DND-41 (cell line): ENCODE results near the gene KLHL8.

Experiments
- ATAC-seq: fragments of 200-7000 bp; cut with Tn5 transposase; 3 replicates; pipeline ENCODE4 v1.9.1; 2021; ENCODE audit warnings: low read depth; ENCODE audit not compliant: insufficient read depth
- DNase-seq: peaks from one replicate; pipeline ENCODE4 v3.0.0-alpha.2; 2020
- H2AFZ ChIP-seq: 2 replicates; pipeline ENCODE4 v1.6.0; 2012; ENCODE audit warnings: low read depth, low read length
- H3K27ac ChIP-seq: 2 replicates; pipeline ENCODE4 v1.5.1; 2012; ENCODE audit warnings: low read length, inconsistent platforms
- H3K27me3 ChIP-seq: fragments of 200-600 bp; sonication (generic); 2 replicates; pipeline ENCODE4 v1.6.0; 2012; ENCODE audit warnings: low read length, mild to moderate bottlenecking, inconsistent platforms; ENCODE audit not compliant: insufficient read depth, poor library complexity
- H3K36me3 ChIP-seq: 2 replicates; pipeline ENCODE4 v1.5.1; 2012; ENCODE audit warnings: low read length, inconsistent platforms; ENCODE audit not compliant: insufficient read depth
- H3K4me1 ChIP-seq: 2 replicates; pipeline ENCODE4 v1.5.1; 2012; ENCODE audit warnings: mild to moderate bottlenecking, low read length; ENCODE audit not compliant: insufficient read depth
- H3K4me2 ChIP-seq: 2 replicates; pipeline ENCODE4 v1.6.0; 2012; ENCODE audit warnings: mild to moderate bottlenecking, moderate library complexity, low read length, inconsistent platforms; ENCODE audit not compliant: insufficient read depth
- H3K4me3 ChIP-seq, 2 experiments: fragments of 200-600 bp in 1 of 2; shearing (Covaris generic) in 1 of 2; 2 replicates each; pipeline ENCODE4 v1.5.1; 2012 to 2016; ENCODE audit warnings: inconsistent platforms in 2 of 2, low read length in 2 of 2, mild to moderate bottlenecking in 2 of 2, low read depth in 1 of 2, moderate library complexity in 1 of 2
- H3K79me2 ChIP-seq: 2 replicates; pipeline ENCODE4 v1.6.0; 2012; ENCODE audit warnings: low read length, inconsistent platforms; ENCODE audit not compliant: insufficient read depth
- H3K9ac ChIP-seq: 2 replicates; pipeline ENCODE4 v1.6.0; 2012; ENCODE audit warnings: low read depth, mild to moderate bottlenecking, inconsistent platforms, low read length, moderate library complexity
- H3K9me3 ChIP-seq: 2 replicates; pipeline ENCODE4 v1.5.1; 2012; ENCODE audit warnings: low read length, moderate library complexity, mild to moderate bottlenecking, inconsistent platforms; ENCODE audit not compliant: insufficient read depth, severe bottlenecking
- H4K20me1 ChIP-seq: 2 replicates; pipeline ENCODE4 v1.6.0; 2012; ENCODE audit warnings: low read length; ENCODE audit not compliant: insufficient read depth
- EZH2 ChIP-seq: IDR thresholded peaks from 3 replicates; pipeline ENCODE4 v1.6.1; 2012; ENCODE audit warnings: borderline replicate concordance, low read depth, mild to moderate bottlenecking, moderate library complexity, low read length, inconsistent platforms; ENCODE audit not compliant: severe bottlenecking
- TF ChIP-seq, protein P1 (sequence below): IDR thresholded peaks from 2 replicates; pipeline ENCODE4 v1.5.1; 2012; ENCODE audit warnings: borderline replicate concordance, low read length, moderate library complexity, mild to moderate bottlenecking; ENCODE audit not compliant: poor library complexity, severe bottlenecking; ENCODE audit errors: extremely low read depth

The KLHL8 gene

DNA sequence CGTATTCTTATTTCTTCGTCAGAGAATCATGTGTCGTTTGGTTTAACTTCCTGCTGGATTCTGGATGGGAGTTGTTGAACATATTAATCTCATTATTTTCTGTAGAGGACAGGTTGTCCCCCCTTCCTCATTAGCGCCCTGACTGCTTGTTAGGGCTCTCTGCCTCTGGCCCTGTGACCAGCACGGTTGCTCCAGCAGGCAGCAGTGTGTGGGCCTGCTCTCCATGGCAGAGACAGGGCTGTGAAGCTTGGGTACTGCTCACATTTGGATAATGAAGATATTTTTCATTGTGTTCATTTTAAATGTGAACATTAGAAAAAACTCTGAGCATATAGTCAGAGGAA lies 102.7 kb downstream of the KLHL8 start:
- H3K36me3 ChIP-seq: peaks cover 78% of the 10 kb centered on the region

DNA sequence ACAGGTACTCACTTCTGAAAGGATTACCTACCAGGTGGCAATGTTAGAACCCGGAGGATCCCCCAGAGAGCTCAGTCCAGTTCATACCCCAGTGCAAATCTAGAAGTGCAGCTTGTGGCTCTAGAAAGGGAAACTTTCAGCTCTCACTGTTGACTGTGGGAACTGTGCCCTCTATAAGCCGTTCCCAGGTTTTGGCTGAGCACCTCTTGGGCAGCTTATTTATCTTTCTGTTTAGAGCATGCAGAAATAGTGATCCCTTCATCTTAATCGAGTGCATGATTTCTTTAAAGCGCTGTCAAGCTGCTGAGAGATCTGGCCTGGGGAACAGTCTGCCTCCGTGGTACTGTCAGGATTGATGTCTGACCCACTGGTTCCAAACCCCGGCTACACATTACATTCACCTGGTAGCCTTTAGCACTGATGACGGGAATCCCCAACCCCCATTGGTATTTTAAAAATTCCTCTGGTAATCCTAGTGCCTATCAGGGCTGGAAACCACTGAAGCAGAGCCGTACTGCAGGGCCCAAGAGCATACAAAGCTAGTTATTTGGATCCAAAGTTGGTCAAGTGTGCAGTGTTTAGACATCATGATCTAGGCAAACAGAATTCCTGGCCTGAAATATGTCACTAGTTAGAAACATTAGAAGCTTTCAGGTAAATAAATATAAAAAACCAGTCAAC lies 103.2 kb downstream of the KLHL8 start:
- peaks cover 14% of the 10 kb centered on the region; the same call in 1 of the 2 replicates for H4K20me1 ChIP-seq
- TF ChIP-seq, protein P1, sequence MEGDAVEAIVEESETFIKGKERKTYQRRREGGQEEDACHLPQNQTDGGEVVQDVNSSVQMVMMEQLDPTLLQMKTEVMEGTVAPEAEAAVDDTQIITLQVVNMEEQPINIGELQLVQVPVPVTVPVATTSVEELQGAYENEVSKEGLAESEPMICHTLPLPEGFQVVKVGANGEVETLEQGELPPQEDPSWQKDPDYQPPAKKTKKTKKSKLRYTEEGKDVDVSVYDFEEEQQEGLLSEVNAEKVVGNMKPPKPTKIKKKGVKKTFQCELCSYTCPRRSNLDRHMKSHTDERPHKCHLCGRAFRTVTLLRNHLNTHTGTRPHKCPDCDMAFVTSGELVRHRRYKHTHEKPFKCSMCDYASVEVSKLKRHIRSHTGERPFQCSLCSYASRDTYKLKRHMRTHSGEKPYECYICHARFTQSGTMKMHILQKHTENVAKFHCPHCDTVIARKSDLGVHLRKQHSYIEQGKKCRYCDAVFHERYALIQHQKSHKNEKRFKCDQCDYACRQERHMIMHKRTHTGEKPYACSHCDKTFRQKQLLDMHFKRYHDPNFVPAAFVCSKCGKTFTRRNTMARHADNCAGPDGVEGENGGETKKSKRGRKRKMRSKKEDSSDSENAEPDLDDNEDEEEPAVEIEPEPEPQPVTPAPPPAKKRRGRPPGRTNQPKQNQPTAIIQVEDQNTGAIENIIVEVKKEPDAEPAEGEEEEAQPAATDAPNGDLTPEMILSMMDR: no peak
- no peaks in the 10 kb centered on the region for H3K4me1 ChIP-seq
- no peak overlapping the region for H3K27ac ChIP-seq
- no peak overlapping the region for H3K9ac ChIP-seq
- H2AFZ ChIP-seq: no peak overlapping the region
- ATAC-seq: no peak
- no peak overlapping the region for H3K4me3 ChIP-seq
- peaks cover 83% of the 10 kb centered on the region for H3K36me3 ChIP-seq
- peaks cover 27% of the 10 kb centered on the region for H3K79me2 ChIP-seq
- DNase-seq: no peak
- H3K9me3 ChIP-seq: no peaks in the 10 kb centered on the region
- H3K27me3 ChIP-seq: no peaks in the 10 kb centered on the region
- H3K4me2 ChIP-seq: no peak overlapping the region

More for the DNA sequence above, 102.7 kb downstream of the KLHL8 start:
- no peaks in the 10 kb centered on the region for H3K27me3 ChIP-seq
- H3K27ac ChIP-seq: no peak overlapping the region
- no peaks in the 10 kb centered on the region for H3K9me3 ChIP-seq
- DNase-seq (no peak), ATAC-seq (no peak)
- H3K4me2 ChIP-seq: no peak overlapping the region
- H3K9ac ChIP-seq: no peak overlapping the region
- H2AFZ ChIP-seq: no peak overlapping the region
- peaks cover 14% of the 10 kb centered on the region; the same call in 1 of the 2 replicates for H4K20me1 ChIP-seq
- no peak overlapping the region for H3K4me3 ChIP-seq
- TF ChIP-seq EZH2: no peak
- TF ChIP-seq, protein P1: no peak
- peaks cover 26% of the 10 kb centered on the region for H3K79me2 ChIP-seq
- H3K4me1 ChIP-seq: no peaks in the 10 kb centered on the region

GRCh38 chr4:87116231-87116630 lies 104.2 kb downstream of the KLHL8 start:
- Histone ChIP-seq H4K20me1 (peaks cover 9% of the 10 kb centered on the region; the same call in 1 of the 2 replicates), H3K9ac (no peak overlapping the region), H3K4me1 (no peaks in the 10 kb centered on the region), H3K27me3 (no peaks in the 10 kb centered on the region), H3K4me3 (no peak overlapping the region), H3K36me3 (peaks cover 90% of the 10 kb centered on the region), H3K79me2 (peaks cover 26% of the 10 kb centered on the region), H2AFZ (no peak overlapping the region), H3K9me3 (no peaks in the 10 kb centered on the region), H3K4me2 (no peak overlapping the region), H3K27ac (no peak overlapping the region)
- DNase-seq (no peak), ATAC-seq (no peak)
- TF ChIP-seq, protein P1: no peak
- TF ChIP-seq EZH2: no peak
